Panc1 (cell line): ENCODE data around the gene C6orf132. TPM values are rescaled to one million over a fixed set of nuclear protein-coding genes. Genes with fewer than 3 reads are reported as not detected.

ENCODE experiments used
- ATAC-seq: fragments of 200-7000 bp; cut with Tn5 transposase; 2 replicates; pipeline ENCODE4 v1.9.1; 2020; ENCODE audit warnings: mild to moderate bottlenecking, moderate library complexity
- BruUV-seq: library from RNA; stranded (reverse); fragments of 400-500 nt; replicated peaks from 2 replicates; lab custom pipeline; 2021; lab: Mats Ljungman, UMichigan
- CTCF ChIA-PET: fragments of 300-600 bp; sonication (Branson Sonifier 250); formaldehyde crosslinking; loops from one replicate; lab custom pipeline; 2022; ENCODE audit warnings: antibody characterized with exemption; lab: Charles Lee
- POLR2A ChIA-PET: fragments of 300-600 bp; sonication (Branson Sonifier 250); formaldehyde crosslinking; loops from one replicate; lab custom pipeline; 2022; ENCODE audit warnings: antibody characterized with exemption; lab: Charles Lee
- DNase-seq: peaks from one replicate; pipeline ENCODE4 v3.0.0-alpha.2; 2010; ENCODE audit warnings: low read depth, low spot score
- H3K27ac ChIP-seq: 2 replicates; pipeline ENCODE4 v1.5.1; 2011; ENCODE audit warnings: mild to moderate bottlenecking, low read length, inconsistent platforms
- H3K27me3 ChIP-seq: fragments of 200-500 bp; sonication (Bioruptor generic); 2 replicates; pipeline ENCODE4 v1.6.0; 2014; ENCODE audit warnings: low read length, inconsistent platforms; ENCODE audit not compliant: control insufficient read depth, insufficient read depth
- H3K36me3 ChIP-seq: fragments of 200-500 bp; sonication (Bioruptor generic); 2 replicates; pipeline ENCODE4 v1.5.1; 2014; ENCODE audit warnings: inconsistent platforms, mild to moderate bottlenecking, low read length, moderate library complexity; ENCODE audit not compliant: control insufficient read depth, insufficient read depth
- H3K4me1 ChIP-seq: 2 replicates; pipeline ENCODE4 v1.5.1; 2011; ENCODE audit warnings: inconsistent platforms, mild to moderate bottlenecking, low read length, moderate library complexity; ENCODE audit not compliant: control insufficient read depth, insufficient read depth
- H3K4me3 ChIP-seq, 2 experiments: 2 replicates each; pipeline ENCODE4 v1.5.1; 2011 to 2012; ENCODE audit warnings: low read depth in 2 of 2, low read length in 2 of 2, mild to moderate bottlenecking in 2 of 2, inconsistent platforms in 1 of 2, moderate library complexity in 1 of 2
- H3K9me3 ChIP-seq: fragments of 200-500 bp; sonication (Bioruptor generic); 2 replicates; pipeline ENCODE4 v1.5.1; 2014; ENCODE audit warnings: low read depth, mild to moderate bottlenecking, inconsistent platforms, low read length, moderate library complexity; ENCODE audit not compliant: control insufficient read depth, insufficient read depth
- CTCF ChIP-seq: fragments of 450-650 bp; IDR thresholded peaks from 2 replicates; pipeline ENCODE4 v1.5.1; 2017; ENCODE audit warnings: mild to moderate bottlenecking
- POLR2AphosphoS5 ChIP-seq: IDR thresholded peaks from 2 replicates; pipeline ENCODE4 v1.6.1; 2012; ENCODE audit warnings: mild to moderate bottlenecking, low read depth, low read length, moderate library complexity
- REST ChIP-seq, 2 experiments: IDR thresholded peaks; 2 replicates each; pipeline ENCODE4 v1.6.1; 2011 to 2012; ENCODE audit warnings: low read depth in 2 of 2, control low read depth in 1 of 2, low read length in 1 of 2, mild to moderate bottlenecking in 1 of 2, moderate library complexity in 1 of 2; ENCODE audit not compliant: insufficient read depth in 1 of 2
- SIN3A ChIP-seq: IDR thresholded peaks from 2 replicates; pipeline ENCODE4 v1.6.1; 2012; ENCODE audit warnings: low read depth, mild to moderate bottlenecking, low read length, moderate library complexity, borderline replicate concordance; ENCODE audit not compliant: insufficient read depth
- TCF7L2 ChIP-seq: IDR thresholded peaks from 2 replicates; pipeline ENCODE4 v1.6.1; 2011; ENCODE audit warnings: mild to moderate bottlenecking, low read depth, low read length, inconsistent platforms
- in situ Hi-C: cut with HindIII; loops from 2 replicates; pipeline ENCODE4 v1.10.0; 2016; ENCODE audit warnings: low sequenced_read_pairs, low pct_unique_long_range_greater_than_20kb
- intact Hi-C: fragments of 100-400 bp; cut with micrococcal nuclease; formaldehyde crosslinking; loops from one replicate; pipeline ENCODE4 v1.10.0; 2022; ENCODE audit not compliant: unreplicated experiment
- total RNA-seq: library from RNA; stranded (reverse); gene quantifications from one replicate; pipeline ENCODE4 v1.2.1, GENCODE V29; 2021; ENCODE audit not compliant: unreplicated experiment

Gene C6orf132
- total RNA-seq, 1 experiment from 2014 or later: 12.9 TPM

GRCh38 chr6:42156638-42157037 is 14.2 kb upstream of the C6orf132 start:
- DNase-seq (no peak), ATAC-seq (no peak)
- Histone ChIP-seq H3K4me1 (no peaks in the 10 kb centered on the region), H3K4me3 (no peak overlapping the region), H3K27me3 (no peaks in the 10 kb centered on the region), H3K36me3 (no peaks in the 10 kb centered on the region), H3K9me3 (no peaks in the 10 kb centered on the region), H3K27ac (no peak overlapping the region)
- ChIA-PET POLR2A (no interaction called here), CTCF (no interaction called here)
- TF ChIP-seq POLR2AphosphoS5 (no peak), TCF7L2 (no peak), REST (IDR thresholded peaks at IDR 0.05; ENCODE audit: insufficient read depth in 1 of 2, low read depth in 2 of 2, low read length in 1 of 2) (no peak), SIN3A (no peak), CTCF (no peak)
- intact Hi-C loops: no loop called here
- no TSS peak for BruUV-seq
- in situ Hi-C loops: no loop called here

- no peak for DNase-seq
- in situ Hi-C loops (no loop called here), intact Hi-C loops (no loop called here)
- no peaks in the 10 kb centered on the region for H3K36me3 ChIP-seq
- no peak overlapping the region for H3K4me3 ChIP-seq
- no peak for ATAC-seq
- no peak overlapping the region for H3K27ac ChIP-seq
- no peaks in the 10 kb centered on the region for H3K27me3 ChIP-seq
- H3K4me1 ChIP-seq: no peaks in the 10 kb centered on the region
- ChIA-PET POLR2A (no interaction called here), CTCF (no interaction called here)
- H3K9me3 ChIP-seq: no peaks in the 10 kb centered on the region
- BruUV-seq: no TSS peak
- TF ChIP-seq CTCF (no peak), POLR2AphosphoS5 (no peak), SIN3A (no peak), TCF7L2 (no peak), REST (IDR thresholded peaks at IDR 0.05; ENCODE audit: insufficient read depth in 1 of 2, low read depth in 2 of 2, low read length in 1 of 2) (no peak)
Observed at GRCh38 chr6:42155293-42155692, 12.9 kb upstream of the C6orf132 start.
